Naive B cell (primary cell): ENCODE measurements around the gene NEDD4. TPM values are rescaled to one million over a fixed set of nuclear protein-coding genes. Genes with fewer than 3 reads are reported as not detected.
A peak's percentile ranks its signal among the peaks of the same experiment; 100 is the strongest.

ENCODE experiments used
- ATAC-seq, 2 donors: fragments of 150-1000 bp; cut with Tn5 transposase; 2 replicates each; pipeline ENCODE4 v1.10.0; 2021; ENCODE audit warnings: low read depth in 2 of 2, mild to moderate bottlenecking in 2 of 2, moderate library complexity in 2 of 2
- DNase-seq: peaks from one replicate; pipeline ENCODE4 v3.0.0; 2022
- H3K27ac Mint-ChIP-seq, 6 donors: one replicate each; pipeline ENCODE4 v1.8.0; 2020 to 2022; ENCODE audit warnings: mild to moderate bottlenecking in 6 of 6, mixed read lengths in 6 of 6, moderate library complexity in 5 of 6, inconsistent platforms in 2 of 6
- H3K27me3 Mint-ChIP-seq, 3 donors: one replicate each; pipeline ENCODE4 v1.8.0; 2021 to 2022; ENCODE audit warnings: mixed read lengths in 3 of 3, mild to moderate bottlenecking in 1 of 3
- H3K36me3 Mint-ChIP-seq, 2 donors: one replicate each; pipeline ENCODE4 v1.8.0; 2020 to 2022; ENCODE audit warnings: mixed read lengths in 2 of 2, inconsistent platforms in 1 of 2, mild to moderate bottlenecking in 1 of 2
- H3K4me1 Mint-ChIP-seq, 3 donors: one replicate each; pipeline ENCODE4 v1.8.0; 2020 to 2022; ENCODE audit warnings: mixed read lengths in 3 of 3, inconsistent platforms in 1 of 3, mild to moderate bottlenecking in 1 of 3, moderate library complexity in 1 of 3
- H3K4me3 Mint-ChIP-seq, 8 donors: one replicate each; pipeline ENCODE4 v1.8.0; 2020 to 2022; ENCODE audit warnings: mild to moderate bottlenecking in 8 of 8, mixed read lengths in 8 of 8, moderate library complexity in 8 of 8, inconsistent platforms in 2 of 8
- H3K9me3 Mint-ChIP-seq, 7 donors: one replicate each; pipeline ENCODE4 v1.8.0; 2020 to 2022; ENCODE audit warnings: mixed read lengths in 7 of 7, mild to moderate bottlenecking in 5 of 7, inconsistent platforms in 2 of 7, moderate library complexity in 1 of 7
- polyA plus RNA-seq, 6 donors: library from polyadenylated mRNA; unstranded; fragments of 300-500 nt; fragmentation: Illumina TruSeq; gene quantifications; one replicate each; pipeline ENCODE4 v1.2.3, GENCODE V29; 2021; ENCODE audit warnings: low read depth in 6 of 6

The NEDD4 gene
- under 1 TPM in 5 of 6 donors, not detected in 1; 0.18 to 0.68 (median 0.25) TPM for polyA plus RNA-seq

- Mint-ChIP-seq H3K9me3 (no peaks in the 10 kb centered on the region), H3K4me3 (peak within 1 kb of the TSS; percentile 82 to 93 (median 88)), H3K4me1 (peaks cover 5 to 8% (median 7%) of the 10 kb centered on the region in 3 donors), H3K27ac (peak within 1 kb of the TSS in 1 of 6 donors; percentile 65), H3K36me3 (no peaks in the 10 kb centered on the region), H3K27me3 (peaks cover under 1 to 48% (median 40%) of the 10 kb centered on the region in 3 donors)
- DNase-seq (peak; percentile 53), ATAC-seq (peak; percentile 80 to 82)
Measured at GRCh38 chr15:55993111-55993803, at the start of gene NEDD4. TSS of gene NEDD4 (minus strand) at chr15:55993612. CDS start at chr15:55993555, 57 bp downstream.

- Mint-ChIP-seq H3K27me3 (peaks cover 3 to 14% (median 5%) of the 10 kb centered on the region in 3 donors), H3K4me3 (no peak overlapping the region), H3K27ac (no peak overlapping the region), H3K9me3 (peaks cover 3 to 7% (median 5%) of the 10 kb centered on the region in 7 donors), H3K36me3 (peaks cover 0 to 6% of the 10 kb centered on the region in 2 donors), H3K4me1 (peaks cover 0 to 5% (median 3%) of the 10 kb centered on the region in 3 donors)
- ATAC-seq (no peak), DNase-seq (no peak)
Measured at GRCh38 chr15:56042498-56042897, 49.1 kb upstream of the NEDD4 start.

- Mint-ChIP-seq H3K36me3 (peaks cover 0 to 6% of the 10 kb centered on the region in 2 donors), H3K4me3 (no peak overlapping the region), H3K27me3 (peaks cover under 1 to 14% (median 3%) of the 10 kb centered on the region in 3 donors), H3K4me1 (peaks cover 0 to 5% (median 3%) of the 10 kb centered on the region in 3 donors), H3K9me3 (peaks cover 3 to 7% (median 5%) of the 10 kb centered on the region in 7 donors), H3K27ac (no peak overlapping the region)
- DNase-seq (no peak), ATAC-seq (no peak)
Measured at GRCh38 chr15:56042031-56042430, 48.6 kb upstream of the NEDD4 start.

- Mint-ChIP-seq H3K4me3 (no peak overlapping the region), H3K9me3 (peaks cover 3 to 7% (median 5%) of the 10 kb centered on the region in 7 donors), H3K36me3 (peaks cover 0 to 6% of the 10 kb centered on the region in 2 donors), H3K27me3 (peaks cover 0 to 10% (median 3%) of the 10 kb centered on the region in 3 donors), H3K27ac (no peak overlapping the region), H3K4me1 (peaks cover 0 to 5% (median 3%) of the 10 kb centered on the region in 3 donors)
- DNase-seq = no peak
- ATAC-seq = no peak
Measured at GRCh38 chr15:56040081-56041035, 46.9 kb upstream of the NEDD4 start.

GRCh38 chr15:56038707-56039106 is 45.3 kb upstream of the NEDD4 start:
- peaks cover 0 to 10% (median under 1%) of the 10 kb centered on the region in 3 donors for H3K27me3 Mint-ChIP-seq
- peaks cover under 1 to 4% (median 2%) of the 10 kb centered on the region in 7 donors for H3K9me3 Mint-ChIP-seq
- no peak for ATAC-seq
- no peak overlapping the region for H3K4me3 Mint-ChIP-seq
- peaks cover 0 to 5% (median 3%) of the 10 kb centered on the region in 3 donors for H3K4me1 Mint-ChIP-seq
- no peak overlapping the region for H3K27ac Mint-ChIP-seq
- peaks cover 0 to under 1% of the 10 kb centered on the region in 2 donors for H3K36me3 Mint-ChIP-seq
- DNase-seq = no peak

GRCh38 chr15:56038015-56038414 is 44.6 kb upstream of the NEDD4 start:
- H3K27ac Mint-ChIP-seq = no peak overlapping the region
- no peak overlapping the region for H3K4me3 Mint-ChIP-seq
- peaks cover 0 to 3% (median 1%) of the 10 kb centered on the region in 3 donors for H3K4me1 Mint-ChIP-seq
- peaks cover 0 to 2% (median 0%) of the 10 kb centered on the region in 7 donors for H3K9me3 Mint-ChIP-seq
- no peak for DNase-seq
- no peaks in the 10 kb centered on the region for H3K36me3 Mint-ChIP-seq
- H3K27me3 Mint-ChIP-seq = peaks cover 0 to 8% (median 0%) of the 10 kb centered on the region in 3 donors
- peak; percentile 30 to 41 for ATAC-seq

- Mint-ChIP-seq H3K27ac (peak overlapping the region in 3 of 6 donors; percentile 14 to 72 (median 41)), H3K36me3 (no peaks in the 10 kb centered on the region), H3K9me3 (peaks cover 0 to 2% (median 0%) of the 10 kb centered on the region in 7 donors), H3K4me3 (no peak overlapping the region), H3K4me1 (no peaks in the 10 kb centered on the region), H3K27me3 (peaks cover 0 to 8% (median 0%) of the 10 kb centered on the region in 3 donors)
- DNase-seq (no peak), ATAC-seq (no peak)
Measured at GRCh38 chr15:56036546-56037067, 43.2 kb upstream of the NEDD4 start.

- Mint-ChIP-seq H3K4me1 (no peaks in the 10 kb centered on the region), H3K9me3 (peaks cover 0 to 2% (median 0%) of the 10 kb centered on the region in 7 donors), H3K36me3 (no peaks in the 10 kb centered on the region), H3K27ac (no peak overlapping the region), H3K4me3 (no peak overlapping the region), H3K27me3 (peaks cover 0 to 8% (median 0%) of the 10 kb centered on the region in 3 donors)
- ATAC-seq = no peak
- DNase-seq = no peak
Measured at GRCh38 chr15:56035166-56035565, 41.8 kb upstream of the NEDD4 start.

GRCh38 chr15:56034514-56034913 is 41.1 kb upstream of the NEDD4 start:
- Mint-ChIP-seq H3K36me3 (no peaks in the 10 kb centered on the region), H3K9me3 (peaks cover 0 to 2% (median 0%) of the 10 kb centered on the region in 7 donors), H3K27ac (no peak overlapping the region), H3K4me1 (no peaks in the 10 kb centered on the region), H3K27me3 (peaks cover 0 to 8% (median 0%) of the 10 kb centered on the region in 3 donors), H3K4me3 (no peak overlapping the region)
- no peak for ATAC-seq
- DNase-seq = no peak

- no peak for DNase-seq
- Mint-ChIP-seq H3K4me1 (no peaks in the 10 kb centered on the region), H3K9me3 (no peaks in the 10 kb centered on the region), H3K4me3 (no peak overlapping the region), H3K27ac (no peak overlapping the region), H3K27me3 (peaks cover 1 to 20% (median 6%) of the 10 kb centered on the region in 3 donors), H3K36me3 (no peaks in the 10 kb centered on the region)
- no peak for ATAC-seq
Measured at GRCh38 chr15:56032373-56032772, 39.0 kb upstream of the NEDD4 start.

GRCh38 chr15:56031836-56032235 is 38.4 kb upstream of the NEDD4 start:
- peaks cover 0 to 2% (median 0%) of the 10 kb centered on the region in 7 donors for H3K9me3 Mint-ChIP-seq
- H3K4me3 Mint-ChIP-seq = no peak overlapping the region
- ATAC-seq = no peak
- DNase-seq = no peak
- H3K36me3 Mint-ChIP-seq = no peaks in the 10 kb centered on the region
- no peaks in the 10 kb centered on the region for H3K4me1 Mint-ChIP-seq
- H3K27me3 Mint-ChIP-seq = peaks cover 6 to 25% (median 8%) of the 10 kb centered on the region in 3 donors
- no peak overlapping the region for H3K27ac Mint-ChIP-seq

- ATAC-seq (no peak), DNase-seq (no peak)
- Mint-ChIP-seq H3K9me3 (peaks cover 0 to 5% (median 0%) of the 10 kb centered on the region in 7 donors), H3K27me3 (peaks cover 6 to 27% (median 8%) of the 10 kb centered on the region in 3 donors), H3K36me3 (no peaks in the 10 kb centered on the region), H3K4me3 (no peak overlapping the region), H3K27ac (no peak overlapping the region), H3K4me1 (no peaks in the 10 kb centered on the region)
Measured at GRCh38 chr15:56031402-56031801, 38.0 kb upstream of the NEDD4 start.

- Mint-ChIP-seq H3K27me3 (peaks cover 6 to 27% (median 16%) of the 10 kb centered on the region in 3 donors), H3K27ac (peak overlapping the region in 1 of 6 donors; percentile 7), H3K36me3 (no peaks in the 10 kb centered on the region), H3K4me1 (no peaks in the 10 kb centered on the region), H3K9me3 (peaks cover 0 to 14% (median 5%) of the 10 kb centered on the region in 7 donors), H3K4me3 (no peak overlapping the region)
- ATAC-seq (no peak), DNase-seq (no peak)
Measured at GRCh38 chr15:56028430-56028829, 35.0 kb upstream of the NEDD4 start.
